ENCODE measurements around the gene RPN2. TPM values are rescaled to one million over a fixed set of nuclear protein-coding genes. Genes with fewer than 3 reads are reported as not detected.

RPN2 gene
- total RNA-seq, 1 experiment from 2014 or later: 234 TPM

DNA sequence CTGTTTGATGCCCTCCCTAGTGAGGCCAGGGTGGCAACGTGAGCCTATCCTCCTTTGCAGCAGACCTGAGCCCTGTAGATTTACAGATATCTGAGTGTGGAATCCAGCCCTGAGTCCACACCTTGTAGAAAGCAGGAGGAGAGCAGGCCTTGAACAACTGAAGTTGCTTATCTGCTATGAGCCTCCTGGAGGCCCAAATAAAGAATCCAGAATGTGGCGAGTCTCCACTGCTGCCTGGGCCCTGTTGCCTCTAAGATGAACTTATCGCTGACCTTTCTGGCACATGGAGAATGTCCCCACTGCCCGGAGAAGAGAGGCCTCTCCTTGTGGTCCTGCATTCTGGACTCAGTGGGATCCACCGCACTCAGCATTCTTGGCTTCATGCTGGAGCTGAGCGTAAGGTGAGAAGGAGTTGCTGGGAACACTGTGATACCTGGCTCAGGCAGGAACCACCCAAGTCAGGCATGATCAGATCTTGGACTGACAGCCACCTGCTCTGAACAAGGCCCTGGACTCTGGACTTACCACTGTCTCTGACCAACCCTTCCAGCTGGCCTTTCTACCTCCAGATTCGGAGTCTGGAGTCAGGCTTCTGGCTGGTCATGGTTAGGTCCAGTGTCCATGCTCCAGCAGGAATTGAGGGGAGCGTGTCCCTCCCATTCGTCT is 104.5 kb downstream of the RPN2 start:
- no CpG with 5 or more reads among the region's 9 CpGs for WGBS (ENCODE audit: extremely low coverage, insufficient read length, low lambda C conversion rate)
- H3K79me1 ChIP-seq (ENCODE audit: insufficient read depth, low read depth, low read length, poor library complexity, severe bottlenecking): no peaks in the 10 kb centered on the region
- H2AFZ ChIP-seq (ENCODE audit: low read length): no peak overlapping the region
- no peaks in the 10 kb centered on the region for H3K9me3 Mint-ChIP-seq
- no peak overlapping the region for H4K5ac ChIP-seq (ENCODE audit: insufficient read length, low read depth, low read length)
- no peaks in the 10 kb centered on the region for H4K20me1 ChIP-seq (ENCODE audit: control insufficient read depth, insufficient read depth, insufficient read length)
- H3K14ac ChIP-seq (ENCODE audit: insufficient read depth, low read length): no peak overlapping the region
- no peak for DNase-seq
- H3K4me2 ChIP-seq (ENCODE audit: insufficient read depth, insufficient read length, low read length): no peak overlapping the region
- H2AK5ac ChIP-seq (ENCODE audit: insufficient read length, low read length): no peak overlapping the region
- H3K4me1 ChIP-seq (ENCODE audit: insufficient read depth, low read length): no peaks in the 10 kb centered on the region; the same call in 1 of the 2 replicates
- no peak overlapping the region for H2BK15ac ChIP-seq (ENCODE audit: low read depth, low read length)
- H3K27me3 ChIP-seq (ENCODE audit: insufficient read depth, low read length): no peaks in the 10 kb centered on the region
- TF ChIP-seq, protein P1, sequence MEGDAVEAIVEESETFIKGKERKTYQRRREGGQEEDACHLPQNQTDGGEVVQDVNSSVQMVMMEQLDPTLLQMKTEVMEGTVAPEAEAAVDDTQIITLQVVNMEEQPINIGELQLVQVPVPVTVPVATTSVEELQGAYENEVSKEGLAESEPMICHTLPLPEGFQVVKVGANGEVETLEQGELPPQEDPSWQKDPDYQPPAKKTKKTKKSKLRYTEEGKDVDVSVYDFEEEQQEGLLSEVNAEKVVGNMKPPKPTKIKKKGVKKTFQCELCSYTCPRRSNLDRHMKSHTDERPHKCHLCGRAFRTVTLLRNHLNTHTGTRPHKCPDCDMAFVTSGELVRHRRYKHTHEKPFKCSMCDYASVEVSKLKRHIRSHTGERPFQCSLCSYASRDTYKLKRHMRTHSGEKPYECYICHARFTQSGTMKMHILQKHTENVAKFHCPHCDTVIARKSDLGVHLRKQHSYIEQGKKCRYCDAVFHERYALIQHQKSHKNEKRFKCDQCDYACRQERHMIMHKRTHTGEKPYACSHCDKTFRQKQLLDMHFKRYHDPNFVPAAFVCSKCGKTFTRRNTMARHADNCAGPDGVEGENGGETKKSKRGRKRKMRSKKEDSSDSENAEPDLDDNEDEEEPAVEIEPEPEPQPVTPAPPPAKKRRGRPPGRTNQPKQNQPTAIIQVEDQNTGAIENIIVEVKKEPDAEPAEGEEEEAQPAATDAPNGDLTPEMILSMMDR (conservative IDR thresholded peaks at IDR 0.05): no peak
- H3K4me1 Mint-ChIP-seq: peaks cover 24 to 42% of the 10 kb centered on the region in 2 experiments
- no peaks in the 10 kb centered on the region for H3K36me3 Mint-ChIP-seq (ENCODE audit: insufficient read depth in 1 of 3, low read depth in 3 of 3)
- H3K27ac ChIP-seq (ENCODE audit: insufficient read length, low read depth, low read length): no peak overlapping the region
- no peak overlapping the region for H4K8ac ChIP-seq (replicated peaks; ENCODE audit: insufficient read length, low read depth, low read length)
- no peak overlapping the region for H2BK12ac ChIP-seq (ENCODE audit: insufficient read length, low read depth, low read length)
- H3K27ac Mint-ChIP-seq: no peak overlapping the region
- peaks cover 7% of the 10 kb centered on the region for H3K27me3 Mint-ChIP-seq (ENCODE audit: low read depth)
- no peaks in the 10 kb centered on the region for H3K23me2 ChIP-seq (ENCODE audit: insufficient read length, low read depth, low read length, poor library complexity, severe bottlenecking)
- H2BK20ac ChIP-seq (ENCODE audit: low read depth, low read length, poor library complexity, severe bottlenecking): no peak overlapping the region
- H3K4ac ChIP-seq (ENCODE audit: low read depth, low read length): no peak overlapping the region
- no peak overlapping the region for H2BK5ac ChIP-seq (ENCODE audit: insufficient read length, low read length)
- H3K79me2 ChIP-seq (ENCODE audit: insufficient read depth, low read length): no peaks in the 10 kb centered on the region
- H3K4me3 Mint-ChIP-seq: no peak overlapping the region
- no peak overlapping the region for H3K9ac ChIP-seq (ENCODE audit: extremely low read depth, insufficient read length, low read length)
- no peak overlapping the region for H3T11ph ChIP-seq (ENCODE audit: low read length)
- H3K18ac ChIP-seq (ENCODE audit: insufficient read length, low read depth, low read length): no peak overlapping the region
- no peak overlapping the region for H4K91ac ChIP-seq (ENCODE audit: insufficient read length, low read depth, low read length)
- H2BK120ac ChIP-seq (ENCODE audit: low read depth, low read length, poor library complexity, severe bottlenecking): no peak overlapping the region
- no peak overlapping the region for H3K56ac ChIP-seq (ENCODE audit: insufficient read length, low read depth, low read length)
- no peaks in the 10 kb centered on the region for H3K9me3 ChIP-seq (ENCODE audit: control insufficient read depth, low read depth, low read length)
- no peak overlapping the region for H3K23ac ChIP-seq (ENCODE audit: insufficient read length, low read depth, low read length)
